Suprapubic skin (tissue), 4 donors: ENCODE data around the gene PPP2R2D. TPM values are rescaled to one million over a fixed set of nuclear protein-coding genes. Genes with fewer than 3 reads are reported as not detected.

Experiments
- DNase-seq, 2 donors: peaks; one replicate each; pipeline ENCODE4 v3.0.0-alpha.2; 2019; ENCODE audit warnings: low spot score in 2 of 2
- H3K27ac ChIP-seq: fragments of 200-600 bp; sonication (generic); one replicate; pipeline ENCODE4 v1.5.1; 2019
- H3K27me3 ChIP-seq: fragments of 200-600 bp; sonication (generic); one replicate; pipeline ENCODE4 v1.5.1; 2019
- H3K36me3 ChIP-seq: fragments of 200-600 bp; sonication (generic); one replicate; pipeline ENCODE4 v1.5.1; 2019
- H3K4me1 ChIP-seq: fragments of 200-600 bp; sonication (generic); one replicate; pipeline ENCODE4 v1.5.1; 2019
- H3K4me3 ChIP-seq: fragments of 200-600 bp; sonication (generic); one replicate; pipeline ENCODE4 v1.5.1; 2019; ENCODE audit warnings: mild to moderate bottlenecking
- H3K9me3 ChIP-seq: fragments of 200-600 bp; sonication (generic); one replicate; pipeline ENCODE4 v1.5.1; 2019
- EP300 ChIP-seq: sonication (generic); formaldehyde crosslinking; IDR thresholded peaks from one replicate; pipeline ENCODE4 v1.6.1; 2017; ENCODE audit warnings: antibody characterized with exemption
- POLR2A ChIP-seq, 2 donors: fragments of 450-650 bp; IDR thresholded peaks; one replicate each; pipeline ENCODE4 v1.6.1; 2017; ENCODE audit warnings: antibody characterized with exemption in 2 of 2, mild to moderate bottlenecking in 2 of 2, moderate library complexity in 2 of 2
- POLR2AphosphoS5 ChIP-seq, 3 donors: sonication (generic); formaldehyde crosslinking; IDR thresholded peaks; one replicate each; pipeline ENCODE4 v1.6.1; 2017; ENCODE audit warnings: antibody characterized with exemption in 3 of 3
- WGBS: methylation state at CpG from one replicate; pipeline ENCODE4 v1.1.5; 2018; 5-methylcytosine and 5-hydroxymethylcytosine counted together
- total RNA-seq, 4 donors: library from RNA; depleted of rRNA; stranded (reverse); fragments of >200 nt; gene quantifications; one replicate each; pipeline ENCODE4 v1.1.0, GENCODE V29; 2016
- TF ChIP-seq, protein P1 (sequence below), 2 donors: fragments of 200-600 bp in 1 of 2; fragments of 450-650 bp in 1 of 2; sonication (generic) in 1 of 2; IDR thresholded peaks; one replicate each; pipeline ENCODE4 v1.5.1; 2016 to 2019; ENCODE audit warnings: antibody characterized with exemption in 2 of 2, mild to moderate bottlenecking in 1 of 2, moderate library complexity in 1 of 2

The PPP2R2D gene
- total RNA-seq, 4 donors from 2014 or later = 22.6 to 67.2 (median 30.1) TPM

DNA sequence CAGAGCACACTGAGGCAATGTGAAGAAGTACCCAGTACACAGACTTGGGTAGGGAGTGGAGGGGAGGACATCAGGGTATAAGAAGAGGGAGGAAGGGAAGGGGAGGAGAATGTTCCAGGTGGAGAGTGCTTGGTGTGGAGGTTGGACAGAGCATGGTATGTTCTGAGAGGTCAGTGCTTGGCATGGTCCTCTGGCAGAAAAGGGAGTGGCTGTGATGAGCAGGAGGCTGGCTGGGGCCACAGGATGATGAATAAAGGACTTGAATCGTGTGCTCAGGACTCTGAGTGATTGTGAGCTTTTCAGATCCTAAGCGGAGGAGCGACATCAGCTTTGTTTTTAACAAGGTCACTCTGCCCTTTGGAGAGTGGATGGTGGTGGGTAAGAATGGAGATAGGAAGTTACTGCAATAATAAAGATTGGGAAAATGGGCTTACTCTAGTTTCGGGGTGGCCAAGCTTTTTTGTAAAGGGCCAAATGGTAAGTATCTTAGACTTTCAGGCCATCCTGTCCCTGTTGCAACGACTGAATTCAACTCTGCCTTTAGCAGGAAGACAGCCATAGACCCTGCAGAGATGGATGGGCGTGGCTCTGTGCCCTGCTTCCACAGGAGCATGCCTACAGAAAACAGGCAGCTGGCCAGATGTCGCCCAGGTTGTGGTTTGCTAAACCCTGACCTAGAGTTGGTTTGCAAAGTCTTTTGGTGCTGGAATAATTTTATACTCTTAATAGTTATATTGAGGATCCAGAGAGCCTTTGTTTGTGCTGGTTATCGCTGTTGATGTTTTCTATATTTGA lies 8.4 kb downstream of the PPP2R2D start:
- TF ChIP-seq POLR2AphosphoS5 (IDR thresholded peaks at IDR 0.05) (no peak), POLR2A (IDR thresholded peaks at IDR 0.05) (no peak), EP300 (no peak)
- TF ChIP-seq, protein P1, sequence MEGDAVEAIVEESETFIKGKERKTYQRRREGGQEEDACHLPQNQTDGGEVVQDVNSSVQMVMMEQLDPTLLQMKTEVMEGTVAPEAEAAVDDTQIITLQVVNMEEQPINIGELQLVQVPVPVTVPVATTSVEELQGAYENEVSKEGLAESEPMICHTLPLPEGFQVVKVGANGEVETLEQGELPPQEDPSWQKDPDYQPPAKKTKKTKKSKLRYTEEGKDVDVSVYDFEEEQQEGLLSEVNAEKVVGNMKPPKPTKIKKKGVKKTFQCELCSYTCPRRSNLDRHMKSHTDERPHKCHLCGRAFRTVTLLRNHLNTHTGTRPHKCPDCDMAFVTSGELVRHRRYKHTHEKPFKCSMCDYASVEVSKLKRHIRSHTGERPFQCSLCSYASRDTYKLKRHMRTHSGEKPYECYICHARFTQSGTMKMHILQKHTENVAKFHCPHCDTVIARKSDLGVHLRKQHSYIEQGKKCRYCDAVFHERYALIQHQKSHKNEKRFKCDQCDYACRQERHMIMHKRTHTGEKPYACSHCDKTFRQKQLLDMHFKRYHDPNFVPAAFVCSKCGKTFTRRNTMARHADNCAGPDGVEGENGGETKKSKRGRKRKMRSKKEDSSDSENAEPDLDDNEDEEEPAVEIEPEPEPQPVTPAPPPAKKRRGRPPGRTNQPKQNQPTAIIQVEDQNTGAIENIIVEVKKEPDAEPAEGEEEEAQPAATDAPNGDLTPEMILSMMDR (IDR thresholded peaks at IDR 0.05) = no peak
- H3K27me3 ChIP-seq = no peaks in the 10 kb centered on the region
- no peak for DNase-seq
- no peaks in the 10 kb centered on the region for H3K9me3 ChIP-seq
- peaks cover 20% of the 10 kb centered on the region for H3K4me1 ChIP-seq
- WGBS = 76% methylated on average over 8 of the region's 8 CpGs
- peaks cover 27% of the 10 kb centered on the region for H3K36me3 ChIP-seq
- H3K4me3 ChIP-seq = no peak overlapping the region
- H3K27ac ChIP-seq = no peak overlapping the region

DNA sequence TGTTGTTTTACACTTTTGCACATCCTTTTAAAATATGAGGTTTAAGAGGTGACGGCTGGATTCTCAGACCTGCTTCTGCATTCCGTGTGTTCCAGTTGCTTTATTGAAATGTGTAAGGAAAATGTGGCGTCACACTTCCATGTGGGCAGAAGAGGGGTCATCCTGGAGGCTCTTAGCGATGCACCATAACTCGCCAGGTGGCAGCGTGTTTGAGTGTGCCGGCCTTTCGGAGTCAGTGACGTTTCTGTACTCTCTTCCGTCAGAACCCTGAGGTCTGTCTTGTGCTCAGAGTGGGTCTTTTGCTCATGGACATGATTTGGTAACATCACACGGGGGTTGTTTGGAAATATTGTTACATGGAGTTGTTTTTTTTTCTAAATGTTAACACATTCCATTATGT lies 9.1 kb downstream of the PPP2R2D start:
- no peaks in the 10 kb centered on the region for H3K9me3 ChIP-seq
- TF ChIP-seq POLR2A (IDR thresholded peaks at IDR 0.05) (no peak), POLR2AphosphoS5 (IDR thresholded peaks at IDR 0.05) (no peak), EP300 (no peak)
- TF ChIP-seq, protein P1 (IDR thresholded peaks at IDR 0.05) = no peak
- H3K27ac ChIP-seq = no peak overlapping the region
- no peak overlapping the region for H3K4me3 ChIP-seq
- peaks cover 15% of the 10 kb centered on the region for H3K4me1 ChIP-seq
- DNase-seq = no peak
- 87% methylated on average over 11 of the region's 11 CpGs for WGBS
- peaks cover 27% of the 10 kb centered on the region for H3K36me3 ChIP-seq
- H3K27me3 ChIP-seq = no peaks in the 10 kb centered on the region

DNA sequence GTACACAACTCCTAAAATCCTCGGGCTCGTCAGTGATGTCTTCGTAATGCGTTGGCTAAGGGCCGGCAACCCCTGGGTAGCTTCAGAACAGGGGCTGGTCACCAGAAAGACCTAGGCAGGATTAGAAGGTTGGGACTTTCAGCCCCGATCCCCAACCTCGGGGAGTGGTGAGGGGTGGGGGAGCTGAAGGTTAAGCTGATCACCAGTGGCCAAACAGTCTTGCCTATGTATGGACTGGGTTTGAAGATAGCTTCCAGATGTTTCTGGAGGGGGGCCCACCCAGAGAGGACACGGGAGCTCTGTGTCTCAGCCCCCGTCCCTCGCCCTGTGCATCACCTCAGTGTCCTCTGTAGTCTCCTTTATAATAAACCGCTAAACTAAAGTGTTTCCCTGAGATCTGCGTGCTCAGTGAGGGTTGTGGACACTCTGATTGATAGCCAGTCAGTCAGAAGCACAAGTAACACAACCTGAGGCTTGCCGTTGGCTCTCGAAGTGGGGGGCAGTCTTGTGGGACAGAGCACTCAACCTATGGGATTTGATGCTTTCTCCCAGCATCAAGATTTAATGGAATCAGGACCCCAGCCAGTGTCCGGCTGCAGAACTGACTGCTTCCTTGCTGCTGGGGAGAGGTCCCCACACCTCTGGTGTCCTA lies 10.0 kb downstream of the PPP2R2D start:
- Histone ChIP-seq H3K9me3 (no peaks in the 10 kb centered on the region), H3K27ac (no peak overlapping the region), H3K4me1 (peaks cover 7% of the 10 kb centered on the region), H3K27me3 (no peaks in the 10 kb centered on the region), H3K4me3 (no peak overlapping the region), H3K36me3 (peaks cover 22% of the 10 kb centered on the region)
- WGBS = 92% methylated on average over 15 of the region's 15 CpGs
- no peak for DNase-seq
- TF ChIP-seq EP300 = no peak
- TF ChIP-seq, protein P1 (IDR thresholded peaks at IDR 0.05) = no peak
- no peak for TF ChIP-seq POLR2A (IDR thresholded peaks at IDR 0.05)
- TF ChIP-seq POLR2AphosphoS5 (IDR thresholded peaks at IDR 0.05) = no peak

DNA sequence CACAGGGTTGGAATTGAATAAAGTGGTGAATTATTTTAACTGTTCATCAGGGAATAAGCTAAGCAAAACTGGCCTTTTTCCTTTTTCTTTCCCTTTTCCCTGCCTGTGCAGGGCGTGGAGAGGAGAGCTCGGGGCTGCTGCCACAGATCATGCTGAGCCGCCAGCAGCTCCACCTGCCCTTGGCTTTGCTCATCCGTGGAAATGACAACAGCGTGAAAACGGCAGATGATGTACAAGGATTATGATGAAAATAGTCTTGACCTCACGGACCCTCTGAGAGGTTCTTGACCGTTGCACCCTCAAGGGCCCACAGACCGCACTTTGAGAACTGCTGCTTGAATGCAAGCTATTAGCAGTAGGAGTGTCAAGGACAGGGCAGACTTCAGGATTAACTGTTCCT lies 10.6 kb downstream of the PPP2R2D start:
- no peak overlapping the region for H3K27ac ChIP-seq
- H3K9me3 ChIP-seq = no peaks in the 10 kb centered on the region
- H3K36me3 ChIP-seq = peaks cover 21% of the 10 kb centered on the region
- 70% methylated on average over 9 of the region's 9 CpGs for WGBS
- peaks cover 7% of the 10 kb centered on the region for H3K4me1 ChIP-seq
- H3K4me3 ChIP-seq = no peak overlapping the region
- DNase-seq = no peak
- no peaks in the 10 kb centered on the region for H3K27me3 ChIP-seq
- TF ChIP-seq EP300 = no peak
- TF ChIP-seq POLR2A (IDR thresholded peaks at IDR 0.05) = no peak
- TF ChIP-seq, protein P1 (IDR thresholded peaks at IDR 0.05) = no peak
- TF ChIP-seq POLR2AphosphoS5 (IDR thresholded peaks at IDR 0.05) = no peak

DNA sequence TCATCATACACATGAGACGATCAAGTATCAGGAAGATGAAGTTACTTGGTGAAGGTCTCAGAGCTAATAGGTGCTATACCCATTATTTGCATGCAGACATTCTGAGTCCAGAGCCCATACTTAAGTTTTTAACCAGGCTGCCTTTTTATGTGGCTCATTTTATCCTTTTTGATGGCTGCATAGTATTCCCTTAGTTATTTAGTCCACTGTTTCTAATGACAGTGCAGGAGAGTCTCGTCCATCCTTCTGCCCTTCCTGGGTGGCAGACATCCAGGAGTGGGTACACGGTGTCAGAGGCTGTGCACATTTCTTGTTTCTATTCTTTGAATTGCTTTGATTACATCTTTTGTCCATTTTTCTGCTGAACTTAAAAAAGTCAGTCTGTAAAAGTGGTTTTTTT lies 11.8 kb downstream of the PPP2R2D start:
- 94% methylated on average over 3 of the region's 3 CpGs for WGBS
- H3K9me3 ChIP-seq = no peaks in the 10 kb centered on the region
- H3K36me3 ChIP-seq = peaks cover 21% of the 10 kb centered on the region
- TF ChIP-seq POLR2AphosphoS5 (IDR thresholded peaks at IDR 0.05) (no peak), EP300 (no peak), POLR2A (IDR thresholded peaks at IDR 0.05) (no peak)
- TF ChIP-seq, protein P1 (IDR thresholded peaks at IDR 0.05) = no peak
- H3K27ac ChIP-seq = no peak overlapping the region
- no peaks in the 10 kb centered on the region for H3K27me3 ChIP-seq
- peaks cover 5% of the 10 kb centered on the region for H3K4me1 ChIP-seq
- H3K4me3 ChIP-seq = no peak overlapping the region
- DNase-seq = no peak
